HG03432 (cell line): ENCODE data around the gene KCNE1.
A peak's percentile ranks its signal among the peaks of the same experiment; 100 is the strongest.
"Not testable (repeated sequence)": the region's sequence is repeated elsewhere in the genome, so short reads cannot be mapped to it uniquely, and the experiment has no call there.

Source experiments
- ATAC-seq: cut with Tn5 transposase; IDR thresholded peaks from one replicate; pipeline ENCODE4 v1.9.1; 2021; ENCODE audit warnings: mild to moderate bottlenecking, moderate library complexity; ENCODE audit not compliant: unreplicated experiment

Gene KCNE1

GRCh38 chr21:34514576-34515115, 2.6 kb upstream of the KCNE1 start:
- no peak for ATAC-seq

- no peak for ATAC-seq
Observed at GRCh38 chr21:34513129-34513675, 1.2 kb upstream of the KCNE1 start.

- ATAC-seq: no peak
Observed at GRCh38 chr21:34511181-34511580, 829 bp downstream of the KCNE1 start.

GRCh38 chr21:34510148-34511142, 1.6 kb downstream of the KCNE1 start:
- peak; percentile 79 for ATAC-seq

GRCh38 chr21:34509151-34509550, 2.9 kb downstream of the KCNE1 start:
- no peak for ATAC-seq

- no peak for ATAC-seq
Observed at GRCh38 chr21:34504595-34504994, 7.4 kb downstream of the KCNE1 start.

GRCh38 chr21:34502480-34503106, 9.4 kb downstream of the KCNE1 start:
- ATAC-seq: no peak

- ATAC-seq: no peak
Observed at GRCh38 chr21:34501716-34502115, 10.3 kb downstream of the KCNE1 start.

- no peak for ATAC-seq
Observed at GRCh38 chr21:34500191-34500590, 11.8 kb downstream of the KCNE1 start.

GRCh38 chr21:34499116-34499515, 12.9 kb downstream of the KCNE1 start:
- ATAC-seq: no peak

GRCh38 chr21:34498623-34499022, 13.4 kb downstream of the KCNE1 start:
- ATAC-seq: no peak

- ATAC-seq: not testable (repeated sequence)
Observed at GRCh38 chr21:34483854-34484253, 28.2 kb downstream of the KCNE1 start.

GRCh38 chr21:34483435-34483834, 28.6 kb downstream of the KCNE1 start:
- ATAC-seq: not testable (repeated sequence)

- ATAC-seq: not testable (repeated sequence)
Observed at GRCh38 chr21:34467333-34467732, 44.7 kb downstream of the KCNE1 start.

GRCh38 chr21:34459426-34459825, 52.6 kb downstream of the KCNE1 start:
- not testable (repeated sequence) for ATAC-seq

GRCh38 chr21:34458266-34458665, 53.7 kb downstream of the KCNE1 start:
- not testable (repeated sequence) for ATAC-seq

- ATAC-seq: not testable (repeated sequence)
Observed at GRCh38 chr21:34456180-34456579, 55.8 kb downstream of the KCNE1 start.

- ATAC-seq: not testable (repeated sequence)
Observed at GRCh38 chr21:34455628-34456027, 56.4 kb downstream of the KCNE1 start.

GRCh38 chr21:34447018-34447417, 65.0 kb downstream of the KCNE1 start:
- ATAC-seq: not testable (repeated sequence)

GRCh38 chr21:34443486-34443885, 68.5 kb downstream of the KCNE1 start:
- not testable (repeated sequence) for ATAC-seq

- ATAC-seq: not testable (repeated sequence)
Observed at GRCh38 chr21:34429710-34430109, 82.3 kb downstream of the KCNE1 start.
